GM12878 (cell line): ENCODE data around the gene ULK4. TPM values are rescaled to one million over a fixed set of nuclear protein-coding genes. Genes with fewer than 3 reads are reported as not detected.

Source experiments
- ATAC-seq: fragments of 200-7000 bp; cut with Tn5 transposase; 3 replicates; pipeline ENCODE4 v1.9.1; 2020; ENCODE audit warnings: mild to moderate bottlenecking, moderate library complexity
- BruUV-seq: library from RNA; stranded (reverse); fragments of 400-500 nt; replicated peaks from 2 replicates; lab custom pipeline; 2021; lab: Mats Ljungman, UMichigan
- CTCF ChIA-PET: fragments of 300-600 bp; sonication (Branson Sonifier 250); formaldehyde crosslinking; extraction: SDS; loops from one replicate; lab custom pipeline; 2021; ENCODE audit warnings: inconsistent platforms; lab: Yijun Ruan, JAX
- POLR2A ChIA-PET: fragments of 350-600 bp; formaldehyde crosslinking; extraction: SDS; loops from one replicate; lab custom pipeline; 2021; ENCODE audit warnings: inconsistent platforms; lab: Charles Lee
- RAD21 ChIA-PET: fragments of 300-600 bp; sonication (Branson Sonifier 250); formaldehyde crosslinking; loops from one replicate; lab custom pipeline; 2023; ENCODE audit warnings: antibody characterized with exemption; ENCODE audit not compliant: unreplicated experiment; lab: Charles Lee
- SMC1A ChIA-PET: fragments of 300-600 bp; sonication (Branson Sonifier 250); formaldehyde crosslinking; loops from one replicate; lab custom pipeline; 2023; ENCODE audit not compliant: unreplicated experiment, uncharacterized antibody; lab: Charles Lee
- DNase-seq: peaks from one replicate; pipeline ENCODE4 v3.0.0-alpha.2; 2011; ENCODE audit warnings: low read depth, low spot score
- FAIRE-seq: peaks from 3 replicates; lab custom pipeline; 2011; peaks lifted over from hg19 to GRCh38; lab: Jason Lieb, UNC
- H2AFZ ChIP-seq: 2 replicates; pipeline ENCODE4 v1.6.0; 2011; ENCODE audit warnings: low read depth, low read length, control low read depth; ENCODE audit not compliant: control insufficient read depth
- H3K27ac ChIP-seq: 2 replicates; pipeline ENCODE4 v1.5.1; 2011; ENCODE audit warnings: control low read depth; ENCODE audit not compliant: control insufficient read depth, insufficient read depth
- H3K27me3 ChIP-seq, 2 experiments: replicated peaks in 1 of 2; 2 replicates each; pipeline versions ENCODE4 v1.6.0 to v1.6.1; 2011; ENCODE audit warnings: low read length in 1 of 2; ENCODE audit not compliant: control insufficient read depth in 2 of 2, insufficient read depth in 2 of 2
- H3K36me3 ChIP-seq, 2 experiments: 2 replicates each; pipeline ENCODE4 v1.5.1; 2011; ENCODE audit warnings: low read length in 1 of 2; ENCODE audit not compliant: control insufficient read depth in 2 of 2, insufficient read depth in 2 of 2
- H3K4me1 ChIP-seq: 2 replicates; pipeline ENCODE4 v1.6.1; 2011; ENCODE audit warnings: mild to moderate bottlenecking, low read length, moderate library complexity, mixed read lengths; ENCODE audit not compliant: control insufficient read depth, insufficient read depth
- H3K4me2 ChIP-seq: 2 replicates; pipeline ENCODE4 v1.6.0; 2011; ENCODE audit warnings: control low read depth; ENCODE audit not compliant: control insufficient read depth, insufficient read depth
- H3K4me3 ChIP-seq: fragments of 200-600 bp; sonication (generic); 2 replicates; pipeline ENCODE4 v1.5.1; 2016
- H3K79me2 ChIP-seq: 2 replicates; pipeline ENCODE4 v1.6.0; 2011; ENCODE audit warnings: low read length; ENCODE audit not compliant: control insufficient read depth, insufficient read depth
- H3K9ac ChIP-seq: 2 replicates; pipeline ENCODE4 v1.8.0; 2011; ENCODE audit warnings: low read length, control low read depth, mixed read lengths; ENCODE audit not compliant: control insufficient read depth, insufficient read depth
- H3K9me3 ChIP-seq: replicated peaks from 3 replicates; pipeline ENCODE4 v1.5.1; 2011; ENCODE audit warnings: mild to moderate bottlenecking, low read length; ENCODE audit not compliant: control insufficient read depth, insufficient read depth
- H4K20me1 ChIP-seq: 2 replicates; pipeline ENCODE4 v1.6.0; 2011; ENCODE audit not compliant: control insufficient read depth, insufficient read depth
- CUX1 ChIP-seq: IDR thresholded peaks from 2 replicates; pipeline ENCODE4 v1.6.1; 2012; ENCODE audit warnings: improper control_type of control experiment, low read depth, low read length; ENCODE audit not compliant: insufficient replicate concordance
- KLF5 ChIP-seq: fragments of 450-650 bp; IDR thresholded peaks from 2 replicates; pipeline ENCODE4 v1.6.1; 2014; ENCODE audit warnings: mild to moderate bottlenecking; ENCODE audit not compliant: partially characterized antibody
- WGBS: methylation state at CpG from one replicate; pipeline ENCODE4 v1.1.6; 2016; ENCODE audit warnings: low lambda C conversion rate; ENCODE audit not compliant: insufficient replicate concordance, insufficient coverage; ENCODE audit errors: missing lambda C conversion rate; 5-methylcytosine and 5-hydroxymethylcytosine counted together
- in situ Hi-C: fragments of 300-500 bp; cut with MboI; formaldehyde crosslinking; loops from 9 replicates; pipeline ENCODE4 v1.14.3; 2018; ENCODE audit warnings: mixed read lengths
- intact Hi-C: fragments of 100-400 bp; cut with micrococcal nuclease; formaldehyde crosslinking; loops from one replicate; pipeline ENCODE4 v1.14.2; 2022; ENCODE audit not compliant: unreplicated experiment
- polyA plus RNA-seq, 11 experiments: library from polyadenylated mRNA; depleted of rRNA in 4 of 11; unstranded in 6 of 11; stranded (reverse) in 5 of 11; fragments of >200 nt; fragmentation: Nextera tagmentation in 4 of 11; fragmentation: Illumina TruSeq in 1 of 11; extraction: Ambion mirVana in 4 of 11; extraction: Trizol in 1 of 11; gene quantifications; 1 replicate in 1 of 11; 2 replicates in 10 of 11; pipeline versions ENCODE4 v1.2.1 to v1.2.3, GENCODE V29; 2011 to 2016; ENCODE audit warnings: inconsistent platforms in 2 of 11, missing spikeins in 2 of 11, low read depth in 1 of 11
- total RNA-seq, 4 experiments: library from RNA; depleted of rRNA in 3 of 4; stranded (reverse); fragments of >200 nt in 3 of 4; fragmentation: Illumina TruSeq in 1 of 4; extraction: Trizol in 1 of 4; gene quantifications; 2 replicates each; pipeline versions ENCODE4 v1.2.1 to v1.2.3, GENCODE V29; 2013 to 2021
- TF ChIP-seq, protein P1 (sequence below): fragments of 450-650 bp; IDR thresholded peaks from 2 replicates; pipeline ENCODE4 v1.6.1; 2014; ENCODE audit warnings: mild to moderate bottlenecking

ULK4 gene
- total and polyA plus RNA-seq, 10 of the 15 experiments (the other 5 are each of a cell fraction or from before 2014, with no cell fraction given), result 3.5 to 7.6 (median 6.3) TPM

DNA sequence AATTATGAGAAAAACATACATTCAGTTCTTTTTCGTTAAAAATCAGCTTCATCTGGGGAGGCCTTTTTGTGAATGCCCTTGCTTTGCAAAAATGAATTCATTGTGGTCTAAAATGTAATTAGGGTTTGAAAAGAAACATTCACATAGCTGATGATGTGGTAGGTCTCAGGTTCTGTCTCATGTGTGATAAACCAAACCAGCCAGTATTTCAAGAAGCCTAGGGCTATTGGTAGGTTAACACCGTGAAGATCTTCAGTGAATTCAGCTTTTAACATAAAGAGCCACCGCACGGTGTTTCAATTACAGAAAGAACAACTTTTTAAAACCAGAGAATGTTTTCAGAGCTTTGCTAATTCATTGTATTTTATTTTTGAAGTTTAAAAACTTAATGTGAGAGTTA, 720.7 kb downstream of the ULK4 start:
- Histone ChIP-seq H3K36me3 (peaks cover 7 to 12% of the 10 kb centered on the region in 2 experiments), H2AFZ (no peak overlapping the region), H3K27ac (no peak overlapping the region), H4K20me1 (0 out of 2 replicates have a peak, but pooled peaks cover 3% of the 10 kb centered on the region), H3K9ac (no peak overlapping the region), H3K4me3 (no peak overlapping the region), H3K9me3 (no peaks in the 10 kb centered on the region), H3K4me1 (no peaks in the 10 kb centered on the region), H3K27me3 (no peaks in the 10 kb centered on the region), H3K4me2 (no peak overlapping the region), H3K79me2 (no peaks in the 10 kb centered on the region)
- TF ChIP-seq KLF5, result no peak
- intact Hi-C loops, result no loop called here
- in situ Hi-C loops, result no loop called here
- ChIA-PET POLR2A (no interaction called here), SMC1A (interaction anchor here (1.0 to 1.6 kb wide), 3 partner anchors 9 to 27 kb away, joined by 3 to 5 read pairs (median 5); no protein-coding TSS in a partner anchor), RAD21 (interaction anchor here (1.2 kb wide), 1 partner anchor 39 kb away, joined by 3 read pairs; no protein-coding TSS in a partner anchor), CTCF (no interaction called here)
- DNase-seq (no peak), ATAC-seq (no peak), FAIRE-seq (no peak)
- WGBS, result 98% methylated on average over 4 of the region's 4 CpGs
- no TSS peak for BruUV-seq

DNA sequence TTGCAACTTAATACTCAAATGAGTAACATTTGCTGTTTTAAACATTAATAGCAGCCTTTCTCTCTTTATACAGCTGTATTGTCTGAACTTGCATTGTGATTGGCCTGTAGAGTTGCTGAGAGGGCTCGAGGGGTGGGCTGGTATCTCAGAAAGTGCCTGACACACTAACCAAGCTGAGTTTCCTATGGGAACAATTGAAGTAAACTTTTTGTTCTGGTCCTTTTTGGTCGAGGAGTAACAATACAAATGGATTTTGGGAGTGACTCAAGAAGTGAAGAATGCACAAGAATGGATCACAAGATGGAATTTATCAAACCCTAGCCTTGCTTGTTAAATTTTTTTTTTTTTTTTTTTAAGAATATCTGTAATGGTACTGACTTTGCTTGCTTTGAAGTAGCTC, 722.3 kb downstream of the ULK4 start:
- Histone ChIP-seq H3K4me3 (no peak overlapping the region), H3K36me3 (peaks cover 9 to 18% of the 10 kb centered on the region in 2 experiments), H3K27me3 (no peaks in the 10 kb centered on the region), H3K27ac (no peak overlapping the region), H3K9ac (no peak overlapping the region), H2AFZ (no peak overlapping the region), H4K20me1 (0 out of 2 replicates have a peak, but pooled peaks cover 3% of the 10 kb centered on the region), H3K9me3 (no peaks in the 10 kb centered on the region), H3K4me2 (no peak overlapping the region), H3K4me1 (no peaks in the 10 kb centered on the region), H3K79me2 (no peaks in the 10 kb centered on the region)
- SMC1A ChIA-PET, result no interaction called here
- no peak for TF ChIP-seq CUX1
- TF ChIP-seq, protein P1, sequence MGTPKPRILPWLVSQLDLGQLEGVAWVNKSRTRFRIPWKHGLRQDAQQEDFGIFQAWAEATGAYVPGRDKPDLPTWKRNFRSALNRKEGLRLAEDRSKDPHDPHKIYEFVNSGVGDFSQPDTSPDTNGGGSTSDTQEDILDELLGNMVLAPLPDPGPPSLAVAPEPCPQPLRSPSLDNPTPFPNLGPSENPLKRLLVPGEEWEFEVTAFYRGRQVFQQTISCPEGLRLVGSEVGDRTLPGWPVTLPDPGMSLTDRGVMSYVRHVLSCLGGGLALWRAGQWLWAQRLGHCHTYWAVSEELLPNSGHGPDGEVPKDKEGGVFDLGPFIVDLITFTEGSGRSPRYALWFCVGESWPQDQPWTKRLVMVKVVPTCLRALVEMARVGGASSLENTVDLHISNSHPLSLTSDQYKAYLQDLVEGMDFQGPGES, result no peak
- RAD21 ChIA-PET, result no interaction called here
- BruUV-seq, result no TSS peak
- CTCF ChIA-PET, result no interaction called here
- POLR2A ChIA-PET, result no interaction called here
- in situ Hi-C loops (no loop called here), intact Hi-C loops (loop anchor here (10.0 kb wide), 1 partner anchor 655 kb away; no protein-coding TSS in a partner anchor)
- DNase-seq, result no peak
- ATAC-seq, result no peak
- FAIRE-seq, result no peak
- 95% methylated on average over 2 of the region's 2 CpGs for WGBS
